Stimulated activated CD4-positive, alpha-beta T cell treated with anti-CD3 and anti-CD28 coated beads, Interleukin-12 subunit alpha, Interleukin-12 subunit beta, amount 100 ng/mL, for 24 hours (primary cell): ENCODE measurements around the gene NECAP2.
"Not testable (repeated sequence)": the region's sequence is repeated elsewhere in the genome, so short reads cannot be mapped to it uniquely, and the experiment has no call there.

Experiments used
- DNase-seq, 2 experiments: peaks; one replicate each; pipeline ENCODE4 v3.0.0-alpha.2; 2020; ENCODE audit warnings: low read depth in 2 of 2

NECAP2 gene

DNA sequence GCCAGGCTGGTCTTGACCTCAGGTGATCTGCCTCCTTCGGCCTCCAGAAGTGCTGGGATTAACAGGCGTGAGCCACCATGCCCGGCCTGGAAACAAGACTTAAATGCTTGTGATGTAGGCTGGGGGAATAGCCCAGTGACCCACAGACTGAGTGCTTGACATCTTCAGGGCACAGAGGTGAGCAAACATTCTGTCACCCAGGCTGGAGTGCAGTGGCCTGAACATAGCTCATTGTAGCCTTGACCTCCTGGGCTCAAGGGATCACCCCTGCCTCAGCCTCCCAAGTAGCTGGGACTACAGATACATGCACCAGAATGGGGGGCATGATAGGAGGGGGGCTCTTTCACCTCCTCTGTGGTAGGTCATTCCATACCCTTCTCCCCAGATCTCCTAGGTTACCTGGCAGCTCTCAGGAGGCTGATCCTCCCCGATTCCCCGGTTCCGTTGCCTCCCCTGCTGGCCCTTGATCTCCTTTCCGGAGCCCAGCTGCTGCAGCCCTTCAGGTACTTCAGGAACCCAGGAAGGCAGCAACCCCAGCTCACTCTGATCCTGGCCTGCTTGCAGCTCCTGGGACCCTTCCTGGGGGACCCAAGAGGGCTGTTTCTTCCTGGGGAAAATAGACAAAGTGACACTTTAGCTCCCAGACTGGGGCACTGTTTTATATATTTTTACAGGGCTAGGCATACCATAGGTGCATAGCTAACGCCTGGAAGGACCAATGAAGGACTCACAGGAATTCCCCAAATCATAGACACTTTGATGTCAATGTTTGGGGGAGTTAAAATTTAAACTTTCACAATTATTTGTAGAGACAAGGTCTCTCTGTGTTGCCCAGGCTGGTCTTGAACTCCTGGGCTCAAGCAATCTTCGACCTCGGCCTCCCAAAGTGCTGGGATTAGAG, 15.1 kb upstream of the NECAP2 start:
- DNase-seq: no peak

DNA sequence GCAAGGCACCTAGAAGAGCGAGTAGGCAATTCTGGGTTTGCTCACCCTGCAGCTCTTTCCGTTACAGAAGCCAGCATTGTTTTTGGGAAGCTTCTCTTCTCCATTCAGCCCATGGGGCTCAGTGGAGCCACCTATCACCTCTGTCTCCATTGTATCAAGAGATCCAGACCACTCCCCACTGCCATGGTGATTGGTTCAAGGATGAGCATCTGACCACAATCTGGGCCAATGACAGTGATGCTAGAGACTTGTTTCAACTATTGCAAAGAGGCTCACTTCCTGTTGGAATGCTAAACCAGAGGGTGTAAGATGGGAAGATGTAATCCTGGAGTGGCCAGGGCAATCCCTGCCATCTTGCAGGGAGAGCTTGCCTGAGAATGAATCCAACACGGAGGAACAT, 9.9 kb upstream of the NECAP2 start:
- no peak for DNase-seq

DNA sequence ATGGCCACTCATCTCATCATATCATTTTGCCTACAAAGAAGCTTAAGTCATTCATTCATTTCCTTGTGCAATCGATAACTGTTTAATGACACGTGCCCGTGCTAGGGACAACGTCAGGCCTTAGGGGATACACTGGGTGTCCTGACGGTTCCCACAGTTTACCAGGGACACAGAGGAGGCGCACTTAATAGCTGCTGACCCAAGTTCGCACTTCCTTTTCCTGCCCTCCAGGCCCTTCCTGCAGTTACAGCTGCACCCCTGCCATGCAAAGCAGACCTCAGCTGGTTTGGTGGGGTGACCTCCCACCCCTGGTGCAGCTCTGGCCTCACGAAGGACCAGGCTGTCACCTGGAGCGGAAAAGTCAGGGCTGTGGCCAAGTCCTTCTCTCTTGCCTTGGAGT, 7.5 kb upstream of the NECAP2 start:
- DNase-seq: no peak

DNA sequence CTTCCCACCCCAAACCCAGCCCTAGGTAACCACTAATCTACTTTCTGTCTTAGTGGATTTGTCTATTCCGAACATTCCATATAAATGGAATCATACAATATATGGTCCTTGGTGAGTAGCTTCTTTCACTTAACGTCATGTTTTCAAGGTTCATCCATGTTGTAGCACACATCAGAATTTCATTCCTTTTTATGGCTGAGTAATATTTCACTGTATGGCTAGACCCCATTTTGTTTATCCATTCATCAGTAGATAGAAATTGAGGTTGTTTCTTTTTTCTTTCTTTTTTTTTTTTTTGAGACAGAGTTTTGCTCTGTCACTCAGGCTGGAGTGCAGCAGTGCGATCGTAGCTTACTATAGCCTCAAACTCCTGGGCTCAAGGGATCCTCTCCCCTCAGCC, 6.5 kb upstream of the NECAP2 start:
- DNase-seq: no peak

DNA sequence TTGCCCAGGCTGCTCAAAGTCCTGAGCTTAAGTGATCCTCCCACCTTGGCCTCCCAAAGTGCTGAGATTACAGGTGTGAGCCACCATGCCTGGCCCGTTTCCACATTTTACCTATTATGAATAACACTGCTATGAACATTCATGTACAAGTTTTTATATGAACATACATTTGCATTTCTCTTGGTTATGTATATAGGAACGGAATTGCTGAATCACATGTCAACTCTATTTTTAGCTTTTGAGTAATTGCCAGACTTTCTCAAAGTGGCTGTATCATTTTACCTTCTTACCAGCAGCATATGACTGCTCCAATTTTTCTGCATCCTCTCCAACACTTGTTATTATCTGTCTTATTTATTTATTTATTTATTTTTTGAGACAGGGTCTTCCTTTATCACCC, 6.0 kb upstream of the NECAP2 start:
- no peak for DNase-seq

DNA sequence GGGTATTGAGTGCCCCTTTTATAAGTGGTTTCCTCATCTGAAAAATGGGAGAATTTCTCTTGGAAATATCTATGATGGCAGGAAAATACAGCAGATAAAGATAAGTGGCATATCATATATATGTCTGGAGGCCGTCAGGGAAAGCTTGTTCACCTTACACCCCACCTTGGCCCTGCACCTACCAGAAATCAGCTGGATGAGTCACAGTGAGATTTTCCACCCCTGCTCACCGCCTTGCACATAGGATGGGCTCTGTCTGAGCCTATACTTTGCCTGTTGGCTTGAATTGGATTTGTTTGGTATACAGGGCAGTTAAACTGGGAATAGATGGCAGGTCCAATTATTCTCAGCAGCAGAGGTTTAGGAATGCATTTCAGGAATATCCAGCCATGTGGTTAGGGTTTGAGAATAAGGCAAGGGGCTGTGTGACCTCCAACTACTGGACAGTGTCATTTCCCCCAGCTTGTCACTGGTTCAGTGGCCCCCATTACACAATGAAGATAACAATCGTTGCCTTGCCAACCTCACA, 3.5 kb upstream of the NECAP2 start, which contains the start of gene SPATA21:
Gene SPATA21 (minus strand): TSS at position 479 of the 529 bp plus-strand sequence. CDS start 6,053 bp downstream, outside the sequence.
- no peak for DNase-seq

DNA sequence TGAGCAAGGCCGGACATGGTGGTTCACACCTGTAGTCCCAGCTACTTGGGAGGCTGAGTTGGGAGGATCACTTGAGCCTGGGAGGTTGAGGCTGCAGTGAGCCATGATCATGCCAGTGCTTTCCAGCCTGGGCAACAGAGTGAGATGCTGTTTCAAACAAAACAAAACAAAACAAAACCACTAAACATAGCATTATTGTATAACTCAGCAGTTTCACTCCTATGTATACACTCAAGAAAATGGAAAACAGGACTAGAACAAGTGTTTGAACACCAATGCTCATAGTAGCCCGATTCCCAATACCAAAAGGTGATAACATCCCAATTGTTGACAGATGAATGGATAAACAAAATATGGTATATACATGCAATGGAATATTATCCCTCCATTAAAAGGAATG, 2.0 kb upstream of the NECAP2 start:
- no peak for DNase-seq

DNA sequence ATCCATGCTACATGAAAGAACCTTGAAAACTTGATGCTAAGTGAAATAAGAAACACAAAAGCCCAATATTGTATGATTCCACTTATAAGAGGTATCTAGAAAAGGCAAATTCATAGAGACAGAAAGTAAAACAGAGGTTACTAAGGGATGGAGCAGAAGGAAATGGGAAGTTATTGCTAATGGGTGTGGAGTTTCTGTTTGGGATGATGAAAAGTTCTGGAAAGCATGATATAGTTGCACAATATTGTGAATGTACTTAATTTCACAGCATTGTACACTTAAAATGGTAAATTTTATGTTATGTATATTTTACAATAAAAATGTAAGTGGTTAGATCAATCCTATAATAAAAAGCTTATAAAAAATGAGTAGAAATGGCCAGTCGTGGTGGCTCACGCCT, 1.6 kb upstream of the NECAP2 start:
- no peak for DNase-seq

DNA sequence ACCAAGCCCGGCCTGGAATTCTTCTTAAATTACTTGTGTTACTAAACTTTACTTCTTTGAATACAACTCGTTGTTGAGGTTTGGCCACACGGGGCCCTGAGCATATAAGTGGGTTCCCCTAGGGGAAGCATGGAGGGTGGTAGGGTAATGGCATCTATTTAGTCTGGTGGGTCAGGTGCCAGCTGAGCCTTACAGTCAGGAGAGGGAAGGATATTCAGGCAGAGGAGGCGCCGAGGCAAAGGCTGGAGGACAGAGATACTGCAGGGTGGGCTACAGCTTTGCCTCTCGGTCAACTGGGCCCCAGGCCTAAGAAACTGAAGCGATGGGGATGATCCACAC, 424 bp upstream of the NECAP2 start:
- no peak for DNase-seq

DNA sequence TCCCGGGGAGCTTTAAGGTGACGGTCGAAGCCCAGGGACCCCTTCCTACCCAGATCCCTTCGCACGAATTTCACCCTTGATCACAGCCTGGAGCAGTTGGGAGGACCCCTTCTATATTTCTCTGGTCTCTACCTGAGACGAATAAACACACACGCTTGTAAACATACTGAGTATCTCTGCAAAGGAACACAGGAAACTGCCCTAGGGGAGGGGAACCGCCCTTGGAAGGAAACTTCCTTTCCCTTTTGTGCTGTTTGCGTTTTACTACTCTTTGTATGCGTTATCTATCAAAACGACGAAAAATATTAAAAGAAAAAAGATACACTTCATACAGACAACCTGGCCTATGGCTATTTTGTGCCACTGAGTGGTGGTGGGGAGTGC, 750 bp downstream of the NECAP2 start:
- no peak for DNase-seq

DNA sequence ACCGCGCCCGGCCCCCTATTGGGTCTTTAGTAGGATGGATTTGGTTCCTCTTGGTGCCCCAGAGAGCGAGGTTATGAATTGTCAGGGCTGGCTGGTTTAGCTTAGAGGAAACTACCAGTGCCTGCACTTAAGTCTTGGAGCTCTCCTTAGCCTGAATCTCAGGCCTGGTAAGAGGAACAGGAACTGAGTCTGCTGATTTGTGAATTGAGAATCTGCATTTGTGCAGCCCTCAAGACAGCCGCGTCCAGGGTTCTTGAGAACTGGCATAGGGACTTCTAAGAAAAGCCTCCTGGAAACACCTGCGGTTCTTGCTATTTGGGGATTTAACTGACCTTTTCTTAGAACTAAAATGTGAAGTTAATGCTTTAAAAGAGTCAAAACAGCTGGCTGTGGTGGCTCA, 1.7 kb downstream of the NECAP2 start:
- no peak for DNase-seq

DNA sequence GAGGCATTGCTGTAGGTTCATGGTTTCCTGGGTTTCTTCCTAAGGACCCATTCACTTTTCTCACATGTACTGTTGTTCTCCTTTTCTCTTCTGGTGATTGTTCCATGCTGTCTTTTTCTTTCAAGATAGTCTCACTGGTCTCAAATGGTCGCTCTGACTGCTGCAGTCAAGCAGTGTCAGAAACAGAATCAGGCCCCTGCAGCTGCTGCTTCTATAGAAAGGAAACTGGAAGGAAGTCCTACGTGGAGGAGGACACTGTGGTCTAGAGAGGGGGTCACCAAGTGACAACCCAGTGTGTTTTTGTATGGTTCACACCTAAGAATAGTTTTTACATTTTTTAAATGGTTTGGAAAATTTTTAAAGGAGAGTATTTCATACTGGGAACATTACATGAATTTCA, 2.4 kb downstream of the NECAP2 start:
- DNase-seq: no peak

DNA sequence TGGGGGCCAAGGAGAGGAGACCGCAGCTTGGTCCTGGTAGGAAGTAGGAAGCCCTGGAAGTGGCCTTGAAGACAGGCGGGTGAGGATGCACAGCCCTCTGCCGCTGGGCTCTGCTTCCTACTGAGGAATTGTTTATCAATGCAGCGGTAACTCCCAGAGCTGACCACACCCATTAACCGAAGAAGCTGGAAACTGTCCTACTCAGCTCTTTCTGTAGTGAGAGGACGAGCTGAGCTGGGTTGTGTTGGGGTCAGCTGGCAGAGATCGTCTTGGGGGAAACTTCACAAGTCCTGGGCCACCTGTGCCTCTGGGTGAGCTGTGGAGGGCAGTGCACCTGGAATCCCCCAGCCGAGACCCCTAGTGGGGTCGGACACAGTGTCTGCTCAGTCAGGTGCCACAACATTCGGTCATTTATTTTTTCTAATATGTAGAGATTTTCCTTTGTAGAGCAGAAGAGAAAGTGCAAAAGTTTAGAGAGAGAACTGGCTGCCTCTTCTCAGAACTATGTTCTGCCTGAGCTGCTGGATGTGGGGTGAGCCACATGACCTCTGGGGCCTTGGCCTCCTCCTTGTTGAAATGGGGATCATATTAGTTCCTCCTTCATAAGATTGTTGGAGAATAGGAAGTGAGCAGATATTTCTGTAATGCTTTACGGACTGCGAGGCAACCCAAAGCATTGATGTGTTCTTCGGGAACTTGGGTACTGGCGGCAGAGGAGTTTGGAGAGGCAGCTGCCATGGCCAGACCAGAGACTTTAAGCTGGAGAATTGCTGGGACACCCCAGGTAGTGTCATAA, 3.6 kb downstream of the NECAP2 start:
- DNase-seq: no peak

DNA sequence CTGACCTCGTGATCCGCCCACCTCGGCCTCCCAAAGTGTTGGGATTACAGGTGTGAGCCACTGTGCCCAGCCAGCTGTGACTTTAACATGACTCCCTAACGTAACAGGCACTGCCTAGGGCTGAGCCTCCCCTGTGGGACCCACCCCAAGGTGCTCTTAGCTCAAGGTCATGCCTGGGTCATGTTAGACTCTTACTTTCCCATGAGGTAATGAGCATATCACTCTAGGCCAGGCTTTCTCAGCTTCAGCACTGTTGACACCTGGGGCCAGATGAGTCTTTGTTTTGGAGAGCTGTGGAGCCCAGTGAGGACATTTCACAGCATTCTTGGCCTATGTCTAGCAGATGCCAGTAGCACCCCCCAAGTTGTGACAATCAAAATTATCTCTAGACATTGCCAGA, 4.5 kb downstream of the NECAP2 start:
- DNase-seq: no peak

DNA sequence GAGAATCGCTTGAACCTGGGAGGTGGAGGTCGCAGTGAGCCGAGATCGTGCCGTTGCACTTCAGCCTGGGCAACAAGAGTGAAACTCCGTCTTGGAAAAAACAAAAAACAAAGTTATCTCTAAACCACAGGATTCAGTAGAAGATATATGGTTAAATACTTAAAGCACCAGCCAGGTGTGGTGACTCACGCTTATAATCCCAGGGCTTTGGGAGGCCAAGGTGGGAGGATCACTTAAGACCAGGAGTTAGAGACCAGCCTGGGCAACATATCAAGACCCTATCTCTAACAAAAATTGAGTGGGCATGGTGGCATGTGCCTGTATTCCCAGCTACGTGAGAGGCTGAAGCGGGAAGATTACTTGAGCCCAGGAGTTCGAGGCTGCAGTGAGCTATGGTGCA, 5.6 kb downstream of the NECAP2 start:
- DNase-seq: no peak

DNA sequence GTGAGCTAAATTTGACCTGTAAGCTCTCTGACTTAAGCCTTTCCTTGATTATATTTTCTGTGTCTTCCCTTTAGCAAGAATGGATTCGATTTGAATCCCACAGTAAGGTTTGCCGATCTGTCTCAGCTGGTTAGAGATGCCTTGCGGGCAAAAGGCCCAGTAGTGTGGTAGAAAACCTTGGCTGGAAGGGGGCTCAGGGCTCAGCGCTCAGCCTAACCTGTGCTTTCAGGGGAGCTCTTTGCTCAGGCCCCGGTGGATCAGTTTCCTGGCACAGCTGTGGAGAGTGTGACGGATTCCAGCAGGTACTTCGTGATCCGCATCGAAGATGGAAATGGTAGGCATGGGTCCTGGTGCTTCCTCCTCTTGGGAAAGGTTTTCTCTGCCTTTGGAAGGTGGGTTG, 7.1 kb downstream of the NECAP2 start:
- DNase-seq: no peak

DNA sequence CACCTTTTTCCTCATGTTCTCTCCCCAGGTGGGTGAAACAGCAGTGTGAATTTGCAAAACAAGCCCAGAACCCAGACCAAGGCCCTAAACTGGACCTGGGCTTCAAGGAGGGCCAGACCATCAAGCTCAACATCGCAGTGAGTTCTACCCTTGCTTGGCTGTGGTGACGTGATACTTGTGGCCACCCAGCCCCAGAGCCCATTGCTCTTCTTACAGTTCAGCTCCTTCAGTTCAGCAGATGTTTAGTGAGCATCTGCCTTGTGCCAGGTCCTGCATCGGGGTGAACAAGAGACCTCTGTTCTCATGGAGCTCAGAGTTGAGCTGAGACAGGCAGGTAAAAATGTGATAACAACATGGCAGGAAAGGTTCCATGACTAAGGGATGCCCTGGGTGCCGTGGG, 8.5 kb downstream of the NECAP2 start:
- no peak for DNase-seq

DNA sequence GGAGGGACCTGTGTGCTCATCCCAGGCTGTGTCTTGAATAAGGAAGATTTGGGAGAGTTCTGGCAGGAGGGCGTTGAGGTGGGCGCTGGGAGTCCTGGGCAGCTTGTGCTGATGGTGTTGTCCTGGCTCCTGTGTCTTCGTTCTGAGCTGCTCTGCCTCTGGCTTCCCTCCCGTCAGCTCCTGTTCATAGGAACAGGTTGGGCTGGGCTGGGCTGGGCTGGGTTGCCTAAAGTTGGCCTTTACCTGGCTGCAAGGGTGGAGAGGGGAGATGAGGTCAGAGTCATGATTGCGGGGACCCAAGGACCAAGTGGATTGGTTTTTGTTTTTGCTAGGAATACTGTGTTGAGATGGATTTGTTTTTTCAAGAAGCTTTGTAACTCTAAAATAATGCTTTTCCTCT, 9.1 kb downstream of the NECAP2 start:
- no peak for DNase-seq

DNA sequence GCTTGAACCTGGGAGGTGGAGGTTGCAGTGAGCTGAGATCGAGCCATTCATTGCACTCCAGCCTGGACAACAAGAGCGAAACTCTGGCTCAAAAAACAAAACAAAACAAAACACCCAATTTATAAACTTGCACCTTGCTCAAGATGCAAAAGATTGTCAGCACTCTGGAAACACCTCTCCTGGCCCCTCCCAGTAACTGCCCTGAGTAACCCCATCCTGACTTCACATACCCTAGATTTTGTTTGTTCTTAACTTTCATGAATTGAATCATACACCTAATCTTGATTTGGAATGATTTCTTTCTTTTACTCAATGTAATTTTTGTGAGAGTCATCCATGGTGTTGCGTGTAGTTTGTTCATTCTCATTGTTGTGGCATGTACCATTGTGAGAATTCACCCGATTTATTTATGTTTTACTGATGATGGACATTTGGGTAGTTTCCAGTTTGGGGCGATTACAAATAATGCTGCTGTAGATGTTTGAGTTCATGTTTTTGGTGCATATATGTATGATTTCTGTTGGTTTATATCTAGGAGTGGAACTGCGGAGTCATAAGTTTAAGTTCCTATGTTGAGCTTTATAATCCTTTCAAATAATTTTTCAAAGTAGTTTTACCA, 10.4 kb downstream of the NECAP2 start:
- DNase-seq: no peak

DNA sequence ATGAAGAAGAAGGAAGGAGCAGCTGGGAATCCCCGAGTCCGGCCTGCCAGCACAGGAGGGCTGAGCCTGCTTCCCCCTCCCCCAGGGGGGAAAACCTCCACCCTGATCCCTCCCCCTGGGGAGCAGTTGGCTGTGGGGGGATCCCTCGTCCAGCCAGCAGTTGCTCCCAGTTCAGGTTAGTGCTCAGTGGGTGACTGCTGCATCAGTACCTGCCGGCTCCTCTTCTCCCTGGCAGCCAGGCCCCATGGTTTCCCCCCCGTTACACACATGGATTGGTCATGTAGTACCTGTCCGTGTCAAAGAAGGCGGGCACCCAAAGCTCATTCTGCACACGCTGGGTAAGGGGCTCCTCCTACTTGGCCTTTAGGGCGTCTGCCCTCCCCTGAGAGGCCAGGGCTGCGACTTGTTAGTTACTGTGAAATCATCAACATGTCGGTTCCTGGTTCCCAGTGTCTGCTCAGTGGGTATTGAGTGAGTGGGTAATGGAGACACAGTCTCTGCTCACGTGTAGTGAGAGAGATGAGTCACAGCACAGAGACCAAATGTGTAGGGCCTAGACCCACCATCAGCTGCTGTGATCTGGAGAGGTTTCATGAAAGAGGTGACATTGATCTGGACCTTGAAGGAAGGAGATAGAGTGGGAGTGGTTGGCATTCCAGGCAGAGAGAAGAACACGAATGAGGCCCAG, 11.5 kb downstream of the NECAP2 start:
- DNase-seq: no peak

DNA sequence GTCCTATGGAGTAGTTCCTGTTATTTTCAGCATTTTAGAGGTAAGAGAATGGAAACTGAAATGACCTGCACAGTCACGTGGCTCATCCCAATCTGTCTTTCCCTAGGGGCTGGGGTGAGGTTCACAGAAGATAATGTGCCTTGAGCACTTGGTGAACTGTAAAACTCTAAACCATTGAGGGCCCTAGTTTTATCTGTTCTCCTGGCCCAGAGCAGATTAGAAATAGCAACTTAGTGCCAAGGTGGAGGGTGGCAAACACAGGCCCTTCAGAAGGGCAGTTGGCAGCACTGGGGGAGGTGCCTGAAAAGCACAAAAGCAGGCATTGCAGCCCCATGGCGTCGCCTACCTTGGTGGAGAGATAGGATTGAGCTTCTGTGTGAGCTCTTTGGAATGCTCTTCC, 14.4 kb downstream of the NECAP2 start:
- DNase-seq: not testable (repeated sequence)

DNA sequence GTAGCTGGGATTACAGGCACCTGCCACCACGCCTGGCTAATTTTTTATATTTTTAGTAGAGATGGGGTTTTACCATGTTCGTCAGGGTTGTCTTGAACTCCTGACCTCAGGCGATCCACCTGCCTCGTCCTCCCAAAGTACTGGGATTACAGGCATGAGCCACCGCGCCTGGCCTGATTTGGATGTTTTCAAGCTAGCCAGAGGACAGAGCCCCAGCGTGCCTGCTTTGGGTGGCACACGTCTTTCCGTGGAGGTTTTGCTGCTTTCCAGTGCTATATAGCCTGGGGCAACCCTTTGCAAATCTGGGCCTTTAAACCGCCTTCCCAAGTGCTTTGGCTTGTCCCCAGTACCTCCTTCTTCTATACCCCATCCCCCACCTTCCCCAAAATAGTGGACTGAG, 15.6 kb downstream of the NECAP2 start:
- not testable (repeated sequence) for DNase-seq
